SU-DHL-6 (cell line): Measurements from ENCODE around the gene SDF2L1.

Source experiments
- H2AFZ ChIP-seq: fragments of 200-600 bp; sonication (generic); 2 replicates; pipeline ENCODE4 v1.6.1; 2014; ENCODE audit warnings: low read depth, mild to moderate bottlenecking, moderate library complexity, mixed read lengths, antibody characterized with exemption, low read length; ENCODE audit not compliant: severe bottlenecking
- H3F3A ChIP-seq: fragments of 200-600 bp; shearing (Covaris generic); 2 replicates; pipeline ENCODE4 v1.6.0; 2016; ENCODE audit warnings: antibody characterized with exemption, mild to moderate bottlenecking; ENCODE audit not compliant: insufficient read depth
- H3K27ac ChIP-seq: fragments of 200-600 bp; sonication (generic); 2 replicates; pipeline ENCODE4 v1.5.1; 2016; ENCODE audit warnings: low read depth, mild to moderate bottlenecking, low read length, moderate library complexity, mixed read lengths
- H3K27me3 ChIP-seq: fragments of 200-600 bp; sonication (generic), shearing (Covaris generic); 2 replicates; pipeline ENCODE4 v1.6.0; 2014; ENCODE audit warnings: mild to moderate bottlenecking, low read length
- H3K36me3 ChIP-seq: fragments of 200-600 bp; sonication (generic); 2 replicates; pipeline ENCODE4 v1.6.1; 2014; ENCODE audit warnings: mild to moderate bottlenecking, low read length, mixed read lengths
- H3K4me2 ChIP-seq: fragments of 300-600, 200-600 bp; shearing (Covaris generic), sonication (generic); 2 replicates; pipeline ENCODE4 v1.6.0; 2014; ENCODE audit warnings: low read length, low read depth, mild to moderate bottlenecking; ENCODE audit not compliant: poor library complexity, severe bottlenecking
- H3K4me3 ChIP-seq: fragments of 200-600 bp; sonication (generic); 2 replicates; pipeline ENCODE4 v1.5.1; 2014; ENCODE audit warnings: antibody characterized with exemption, low read length, mild to moderate bottlenecking, mixed read lengths; ENCODE audit not compliant: insufficient read depth, poor library complexity, severe bottlenecking
- H3K79me2 ChIP-seq: fragments of 200-600 bp; sonication (generic); 2 replicates; pipeline ENCODE4 v1.6.1; 2014; ENCODE audit warnings: mild to moderate bottlenecking, low read length, moderate library complexity; ENCODE audit not compliant: insufficient read depth
- H3K9ac ChIP-seq: fragments of 200-600 bp; sonication (generic); 2 replicates; pipeline ENCODE4 v1.7.0; 2014; ENCODE audit warnings: mild to moderate bottlenecking, low read length
- H3K9me2 ChIP-seq: fragments of 200-600 bp; sonication (generic); replicated peaks from 2 replicates; pipeline ENCODE4 v1.6.1; 2014; ENCODE audit warnings: low read length; ENCODE audit not compliant: insufficient read depth
- H3K9me3 ChIP-seq: fragments of 200-600 bp; sonication (generic); 2 replicates; pipeline ENCODE4 v1.6.1; 2014; ENCODE audit warnings: low read length, mixed read lengths; ENCODE audit not compliant: insufficient read depth
- H4K20me1 ChIP-seq: fragments of 200-600 bp; sonication (generic); 2 replicates; pipeline ENCODE4 v1.6.1; 2014; ENCODE audit warnings: low read depth, mild to moderate bottlenecking, antibody characterized with exemption, low read length, moderate library complexity, mixed read lengths
- EZH2phosphoT487 ChIP-seq: fragments of 200-600 bp; sonication (generic), shearing (Covaris generic); conservative IDR thresholded peaks from 2 replicates; pipeline ENCODE4 v1.6.1; 2018; ENCODE audit warnings: mild to moderate bottlenecking, antibody characterized with exemption, low read length, moderate library complexity, mixed read lengths
- TF ChIP-seq, protein P1 (sequence below): fragments of 200-600 bp; sonication (generic); IDR thresholded peaks from one replicate; pipeline ENCODE4 v1.5.1; 2017; ENCODE audit warnings: antibody characterized with exemption, mild to moderate bottlenecking, low read length, moderate library complexity; ENCODE audit not compliant: insufficient read depth, poor library complexity, severe bottlenecking

The SDF2L1 gene

DNA sequence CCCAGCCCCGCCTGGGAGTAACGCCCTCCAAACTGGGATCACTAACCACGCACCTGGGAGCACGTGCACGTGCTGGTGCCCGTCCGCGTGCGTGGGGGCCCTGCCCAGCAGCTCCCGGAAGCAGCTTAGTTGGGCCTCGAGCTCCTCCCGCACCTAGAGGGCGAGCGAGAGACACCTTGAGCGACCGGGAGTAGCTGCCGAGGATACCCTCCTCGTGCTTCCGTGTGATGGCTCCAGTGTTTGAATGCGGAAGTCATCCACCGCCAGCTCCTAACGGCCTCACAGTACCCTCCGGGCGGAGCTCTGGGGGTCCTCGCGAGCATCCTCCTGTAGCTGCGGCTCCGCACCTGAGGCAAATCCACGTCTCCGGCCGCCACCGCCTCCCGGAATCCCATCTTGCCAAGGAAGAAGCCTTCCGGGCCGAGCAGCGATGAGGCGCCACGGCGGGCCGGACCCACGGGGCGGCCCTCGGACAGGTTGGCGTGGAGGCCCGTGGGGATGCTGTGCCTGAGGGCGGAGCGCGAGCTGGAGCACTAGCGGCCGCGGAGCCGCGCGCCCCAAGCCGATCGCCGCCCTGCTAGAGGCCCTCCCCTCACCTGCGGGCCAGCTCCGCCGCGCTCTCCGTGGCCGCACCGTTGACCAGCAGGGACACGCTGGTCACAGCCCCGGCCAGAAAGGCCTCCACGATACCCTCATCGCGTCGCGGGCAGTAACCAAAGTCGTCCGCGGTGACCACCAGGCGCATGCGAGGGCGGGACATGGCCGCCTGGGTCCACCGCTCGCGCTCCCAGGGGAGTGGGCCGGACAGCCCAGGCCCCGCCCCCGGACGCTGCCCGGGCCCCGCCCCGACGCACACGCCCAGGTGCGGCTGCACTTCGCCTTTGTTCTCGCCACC lies 12.6 kb upstream of the SDF2L1 start, which contains the start of gene YDJC:
YDJC (minus strand) TSS at position 768 of the 895 bp plus-strand sequence; CDS start at position 760, 8 bp downstream.
- no peaks in the 10 kb centered on the region for H3K36me3 ChIP-seq
- H3K9me3 ChIP-seq, result no peaks in the 10 kb centered on the region
- peaks cover 14% of the 10 kb centered on the region for H3F3A ChIP-seq
- H3K4me2 ChIP-seq, result peak within 1 kb of the TSS; percentile 69
- H3K27me3 ChIP-seq, result no peaks in the 10 kb centered on the region
- TF ChIP-seq EZH2phosphoT487, result no peak
- TF ChIP-seq, protein P1, sequence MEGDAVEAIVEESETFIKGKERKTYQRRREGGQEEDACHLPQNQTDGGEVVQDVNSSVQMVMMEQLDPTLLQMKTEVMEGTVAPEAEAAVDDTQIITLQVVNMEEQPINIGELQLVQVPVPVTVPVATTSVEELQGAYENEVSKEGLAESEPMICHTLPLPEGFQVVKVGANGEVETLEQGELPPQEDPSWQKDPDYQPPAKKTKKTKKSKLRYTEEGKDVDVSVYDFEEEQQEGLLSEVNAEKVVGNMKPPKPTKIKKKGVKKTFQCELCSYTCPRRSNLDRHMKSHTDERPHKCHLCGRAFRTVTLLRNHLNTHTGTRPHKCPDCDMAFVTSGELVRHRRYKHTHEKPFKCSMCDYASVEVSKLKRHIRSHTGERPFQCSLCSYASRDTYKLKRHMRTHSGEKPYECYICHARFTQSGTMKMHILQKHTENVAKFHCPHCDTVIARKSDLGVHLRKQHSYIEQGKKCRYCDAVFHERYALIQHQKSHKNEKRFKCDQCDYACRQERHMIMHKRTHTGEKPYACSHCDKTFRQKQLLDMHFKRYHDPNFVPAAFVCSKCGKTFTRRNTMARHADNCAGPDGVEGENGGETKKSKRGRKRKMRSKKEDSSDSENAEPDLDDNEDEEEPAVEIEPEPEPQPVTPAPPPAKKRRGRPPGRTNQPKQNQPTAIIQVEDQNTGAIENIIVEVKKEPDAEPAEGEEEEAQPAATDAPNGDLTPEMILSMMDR, result peak; percentile 29
- peak within 1 kb of the TSS; percentile 91 for H3K27ac ChIP-seq
- H3K9ac ChIP-seq, result peak within 1 kb of the TSS; percentile 99
- H2AFZ ChIP-seq, result peak within 1 kb of the TSS; percentile 48
- peaks cover 12% of the 10 kb centered on the region; the same call in 1 of the 2 replicates for H3K79me2 ChIP-seq
- peak within 1 kb of the TSS; percentile 99 for H3K4me3 ChIP-seq
- no peaks in the 10 kb centered on the region for H3K9me2 ChIP-seq
- H4K20me1 ChIP-seq, result no peaks in the 10 kb centered on the region

DNA sequence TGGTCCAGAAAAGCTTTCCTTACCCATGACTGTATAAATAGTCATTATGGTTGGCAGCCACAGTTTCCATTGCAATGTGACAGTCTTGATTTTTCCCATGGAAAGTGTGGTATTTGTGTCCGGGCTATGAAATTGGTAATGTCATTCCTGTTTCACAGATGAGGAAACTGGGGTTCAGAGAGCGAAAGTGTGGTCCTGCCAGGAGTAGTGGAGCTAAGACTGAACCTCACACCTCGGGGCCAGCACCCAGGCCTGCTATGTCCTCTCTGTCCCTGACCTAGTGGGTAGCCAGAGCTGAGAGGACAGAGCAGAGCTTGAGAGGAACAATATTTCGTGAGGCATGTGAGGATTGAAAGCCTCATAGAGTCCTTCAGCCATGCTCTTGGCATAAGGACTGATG lies 11.1 kb upstream of the SDF2L1 start:
- H3F3A ChIP-seq, result 0 out of 2 replicates have a peak, but pooled peaks cover 4% of the 10 kb centered on the region
- TF ChIP-seq EZH2phosphoT487, result no peak
- TF ChIP-seq, protein P1, result no peak

DNA sequence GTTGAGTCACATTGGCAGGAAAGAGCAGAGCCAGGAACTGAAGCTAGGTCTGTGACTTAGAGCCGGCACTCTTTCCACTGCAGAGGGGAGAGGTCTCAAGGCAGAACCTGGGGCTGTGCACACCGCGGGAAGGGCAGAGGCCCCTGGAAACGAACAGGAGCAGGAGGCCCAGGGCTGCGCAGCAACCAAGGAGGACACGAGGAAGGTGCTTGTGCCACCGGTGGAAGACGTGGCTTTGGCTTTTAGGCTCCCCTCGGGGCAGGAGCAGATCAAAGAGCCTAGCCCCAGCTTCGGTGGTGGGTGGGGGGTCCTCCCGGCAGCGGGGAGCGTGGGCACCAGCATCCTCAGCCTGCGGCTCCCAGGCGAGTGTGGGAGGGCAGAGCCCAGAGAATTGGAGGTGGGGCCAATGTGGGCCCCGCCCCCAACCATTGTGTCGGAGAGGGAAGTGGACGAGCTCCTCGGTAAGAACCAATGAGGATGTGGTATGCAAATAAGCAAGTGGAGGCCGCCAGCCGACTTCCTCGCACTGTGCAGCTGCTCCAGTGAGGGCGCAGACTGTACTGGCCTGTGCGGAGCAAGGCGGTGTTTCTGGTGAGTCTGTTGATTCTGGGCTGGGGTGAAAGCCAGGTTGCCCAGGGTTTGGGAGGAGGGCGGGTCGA lies 9.7 kb upstream of the SDF2L1 start, which contains the start of gene CCDC116:
CCDC116 (plus strand) TSS at position 524 of the 659 bp plus-strand sequence. CDS start 422 bp downstream, outside the sequence.
- Histone ChIP-seq H3K4me3 (no peak within 1 kb of the TSS), H3K9me3 (no peaks in the 10 kb centered on the region), H3K4me2 (no peak within 1 kb of the TSS)

More for the DNA sequence above, 11.1 kb upstream of the SDF2L1 start:
- Histone ChIP-seq H3K36me3 (no peaks in the 10 kb centered on the region), H3K4me3 (no peak overlapping the region), H3K79me2 (peaks cover 12% of the 10 kb centered on the region; the same call in 1 of the 2 replicates), H3K9me3 (no peaks in the 10 kb centered on the region), H3K4me2 (no peak overlapping the region), H4K20me1 (no peaks in the 10 kb centered on the region), H3K9ac (no peak overlapping the region), H2AFZ (no peak overlapping the region), H3K27me3 (no peaks in the 10 kb centered on the region), H3K27ac (no peak overlapping the region), H3K9me2 (no peaks in the 10 kb centered on the region)

More for the DNA sequence above, 9.7 kb upstream of the SDF2L1 start, which contains the start of gene CCDC116:
- no peak for TF ChIP-seq EZH2phosphoT487
- TF ChIP-seq, protein P1, result no peak
- H3K27ac ChIP-seq, result no peak within 1 kb of the TSS
- H2AFZ ChIP-seq, result no peak within 1 kb of the TSS
- no peaks in the 10 kb centered on the region for H4K20me1 ChIP-seq
- H3K9me2 ChIP-seq, result no peaks in the 10 kb centered on the region
- no peaks in the 10 kb centered on the region for H3K27me3 ChIP-seq
- peaks cover 12% of the 10 kb centered on the region; the same call in 1 of the 2 replicates for H3K79me2 ChIP-seq
- H3K36me3 ChIP-seq, result no peaks in the 10 kb centered on the region
- no peak within 1 kb of the TSS for H3K9ac ChIP-seq
- H3F3A ChIP-seq, result no peaks in the 10 kb centered on the region
